Stimulated activated CD4-positive, alpha-beta T cell treated with anti-CD3 and anti-CD28 coated beads, TNF-alpha, amount 100 ng/mL, for 48 hours (primary cell): ENCODE data around the gene APH1A.
A peak's percentile ranks its signal among the peaks of the same experiment; 100 is the strongest.
"Not testable (repeated sequence)": the region's sequence is repeated elsewhere in the genome, so short reads cannot be mapped to it uniquely, and the experiment has no call there.

ENCODE experiments used
- DNase-seq, 3 donors: peaks; one replicate each; pipeline ENCODE4 v3.0.0-alpha.2; 2020; ENCODE audit warnings: low read depth in 3 of 3

APH1A gene

DNA sequence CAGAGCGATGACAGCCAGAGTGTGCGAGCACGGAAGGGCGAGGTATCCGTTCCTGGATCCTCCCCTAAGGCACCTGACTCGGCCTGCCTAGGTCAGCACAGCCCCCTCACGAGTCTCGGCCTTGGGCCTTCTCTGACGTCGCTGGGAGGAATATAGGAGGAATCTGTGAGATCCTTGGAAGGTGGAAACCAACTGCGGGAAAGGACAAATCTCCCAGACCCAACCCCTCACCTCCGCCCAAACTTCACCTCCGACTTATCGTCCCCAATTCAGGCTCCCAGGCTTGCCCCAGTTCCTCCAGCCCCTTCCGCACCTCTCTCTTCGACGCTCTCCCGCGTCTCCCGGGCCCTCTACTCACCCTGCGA lies 494 bp downstream of the APH1A start:
- no peak for DNase-seq

DNA sequence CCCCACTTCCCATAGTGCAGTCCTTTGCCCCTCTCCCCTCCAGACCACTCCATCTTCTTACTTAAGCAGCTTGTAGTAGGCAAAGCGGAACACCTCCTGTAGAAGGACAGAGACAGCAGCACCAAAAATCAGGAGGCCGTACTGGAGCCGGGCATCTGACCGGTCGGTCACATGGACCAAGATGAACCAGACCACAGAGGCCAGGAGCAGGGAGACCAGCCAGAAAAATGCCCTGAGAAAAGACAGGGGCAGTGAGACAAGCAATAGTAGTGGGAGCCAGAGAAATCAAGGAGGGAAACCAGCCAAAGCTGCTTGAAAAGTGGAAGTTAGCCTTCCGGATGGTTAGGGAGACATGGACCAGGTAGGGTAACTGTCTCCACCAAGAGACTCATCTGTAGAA lies 920 bp downstream of the APH1A start:
- no peak for DNase-seq

DNA sequence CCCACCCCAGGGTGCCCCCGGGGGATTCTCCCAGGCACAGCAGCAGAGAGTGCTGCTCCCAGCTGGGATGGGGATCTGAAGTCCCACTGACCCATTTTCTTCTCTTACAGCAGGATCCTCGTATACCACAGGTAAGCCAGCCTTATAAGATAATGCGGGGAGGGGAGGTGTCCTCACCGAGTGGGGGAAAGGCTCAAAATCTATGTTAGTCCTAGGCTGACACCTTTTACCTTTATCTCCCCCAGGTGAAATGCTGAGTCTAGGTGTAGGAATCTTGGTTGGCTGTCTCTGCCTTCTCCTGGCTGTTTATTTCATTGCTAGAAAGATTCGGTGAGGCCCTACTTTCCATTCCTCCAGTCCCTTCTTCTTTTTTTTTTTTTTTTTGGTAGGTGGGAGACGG lies 5.3 kb downstream of the APH1A start:
- DNase-seq: no peak

- no peak for DNase-seq
Measured at GRCh38 chr1:150262388-150263320, 6.2 kb downstream of the APH1A start.

GRCh38 chr1:150261367-150261766 lies 7.4 kb downstream of the APH1A start:
- no peak for DNase-seq

DNA sequence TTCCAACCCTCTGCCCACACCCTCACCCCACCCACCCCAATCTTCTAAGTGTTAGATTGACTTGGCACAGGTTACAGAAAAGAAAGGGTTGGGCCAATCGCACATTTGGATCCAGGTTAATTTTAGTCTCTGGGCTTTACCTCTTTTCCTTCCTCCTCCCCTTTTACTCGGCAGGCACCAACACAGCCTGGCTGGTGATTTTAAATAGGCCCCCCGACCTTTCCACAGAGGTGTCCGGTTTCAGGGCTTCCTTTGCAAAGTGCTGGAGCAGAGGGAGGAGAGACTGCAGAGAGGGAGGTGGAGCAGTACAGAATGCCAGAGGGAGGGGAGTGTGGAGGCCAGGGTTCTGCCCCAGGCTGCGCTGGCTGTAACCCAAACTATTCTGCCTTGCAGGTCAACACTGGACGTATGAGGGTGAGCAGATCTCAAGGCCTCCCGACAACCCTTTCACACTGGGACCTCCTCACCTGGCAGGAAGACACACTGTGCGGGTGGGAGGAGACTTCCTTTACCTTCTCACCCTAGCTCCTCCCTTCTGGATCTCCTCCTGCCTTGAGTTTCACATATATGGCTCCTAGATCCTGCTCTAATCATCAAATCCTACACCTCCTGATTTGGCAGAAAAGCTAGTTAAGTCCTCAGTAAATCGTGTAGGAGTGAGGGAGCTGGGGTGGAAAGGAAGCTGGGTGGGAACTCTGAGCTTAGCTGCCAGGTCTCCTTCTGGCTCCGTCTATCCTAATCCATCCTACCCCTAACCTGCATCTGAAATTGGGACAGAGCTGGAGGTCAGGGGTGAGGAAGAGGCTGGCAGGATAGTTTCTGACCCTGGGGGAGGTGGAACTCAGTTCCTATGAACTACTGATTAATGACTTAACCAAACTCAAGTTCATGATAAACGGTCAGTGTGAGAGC lies 8.8 kb downstream of the APH1A start:
- no peak for DNase-seq

GRCh38 chr1:150259217-150259616 lies 9.6 kb downstream of the APH1A start:
- DNase-seq: no peak

GRCh38 chr1:150257624-150258585 lies 10.9 kb downstream of the APH1A start, which contains the start of gene CA14:
Gene CA14 (plus strand): TSS chr1:150257774. CDS start chr1:150258129, 355 bp downstream.
- DNase-seq: no peak

DNA sequence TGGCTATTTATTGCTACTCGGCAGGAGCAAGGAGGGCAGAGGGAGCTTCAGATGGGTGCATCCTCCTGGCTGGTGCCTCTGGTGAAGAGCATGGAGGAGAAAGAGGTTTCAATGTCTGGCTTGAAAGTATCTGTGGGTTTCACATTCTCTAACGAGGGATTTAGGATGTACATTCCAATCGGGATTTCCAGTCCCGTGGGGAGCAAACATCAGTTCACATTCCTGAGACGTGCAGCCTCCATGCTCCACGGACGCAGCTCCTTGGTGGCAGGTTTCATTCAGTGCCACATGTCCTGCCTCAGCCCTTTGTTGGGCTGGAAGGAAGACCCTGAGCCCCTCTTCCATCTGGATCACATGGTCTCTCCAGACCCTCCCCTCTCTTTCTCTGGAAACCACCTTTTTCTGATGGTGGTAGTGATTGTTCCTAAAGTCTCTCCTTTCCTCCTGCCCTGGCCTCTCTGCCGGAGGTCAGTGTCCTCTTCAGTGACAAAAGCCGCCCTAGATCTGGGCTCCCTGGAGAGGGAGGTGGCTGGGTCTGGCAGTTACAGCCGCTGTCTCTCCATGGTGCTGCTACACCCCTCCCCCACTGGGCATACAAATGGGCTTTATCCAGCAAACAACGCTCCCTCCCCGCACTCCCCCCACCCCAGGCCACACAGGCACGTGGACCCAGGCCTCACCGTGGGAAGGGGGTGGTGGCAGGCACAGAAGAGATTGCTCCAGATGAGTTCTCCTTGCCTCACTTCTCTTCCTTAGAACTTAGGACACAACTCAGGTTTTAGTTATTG lies 12.1 kb downstream of the APH1A start:
- no peak for DNase-seq

- no peak for DNase-seq
Measured at GRCh38 chr1:150256198-150256553, 12.6 kb downstream of the APH1A start.

- DNase-seq: no peak
Measured at GRCh38 chr1:150249936-150250335, 18.9 kb downstream of the APH1A start.

- no peak for DNase-seq
Measured at GRCh38 chr1:150243003-150243402, 25.8 kb downstream of the APH1A start.

GRCh38 chr1:150237746-150238145 lies 31.1 kb downstream of the APH1A start:
- no peak for DNase-seq

DNA sequence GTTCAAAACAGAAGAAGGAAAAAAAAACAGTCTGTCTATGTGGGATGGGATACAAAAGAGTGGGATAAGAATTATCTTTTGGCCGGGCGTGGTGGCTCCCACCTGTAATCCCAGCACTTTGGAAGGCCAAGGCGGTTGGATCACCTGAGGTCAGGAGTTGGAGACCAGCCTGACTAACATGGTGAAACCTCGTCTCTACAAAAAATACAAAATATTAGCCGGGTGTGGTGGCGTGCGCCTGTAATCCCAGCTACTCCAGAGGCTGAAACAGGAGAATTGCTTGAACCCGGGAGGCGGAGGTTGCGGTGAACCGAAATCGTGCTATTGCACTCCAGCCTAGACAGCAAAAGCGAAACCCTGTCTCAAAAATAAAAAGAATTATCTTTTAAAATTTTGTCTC lies 31.6 kb downstream of the APH1A start:
- DNase-seq: not testable (repeated sequence)

DNA sequence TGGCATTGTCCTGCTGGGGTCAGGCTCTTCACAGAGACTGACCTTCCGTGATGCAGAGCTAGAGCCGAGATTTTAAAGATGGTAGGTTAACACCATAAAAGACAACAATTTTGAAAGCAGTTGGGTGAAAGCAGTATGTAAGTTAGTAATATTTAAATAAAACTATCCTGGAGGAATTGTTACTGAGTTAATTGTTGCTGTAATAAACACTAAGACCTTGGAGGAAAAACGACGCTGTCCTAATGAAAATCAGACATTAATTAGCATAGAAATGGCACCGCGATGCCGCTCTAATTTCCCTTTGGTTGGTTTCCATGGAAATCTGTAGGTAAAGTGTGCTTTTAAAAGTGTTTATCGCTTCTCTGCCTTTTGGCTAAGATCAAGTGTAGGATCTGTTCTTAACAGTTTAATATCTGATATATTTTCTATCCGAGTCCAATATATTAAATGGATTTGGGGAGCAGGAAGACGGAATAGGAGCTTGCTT lies 32.2 kb downstream of the APH1A start:
- no peak for DNase-seq

DNA sequence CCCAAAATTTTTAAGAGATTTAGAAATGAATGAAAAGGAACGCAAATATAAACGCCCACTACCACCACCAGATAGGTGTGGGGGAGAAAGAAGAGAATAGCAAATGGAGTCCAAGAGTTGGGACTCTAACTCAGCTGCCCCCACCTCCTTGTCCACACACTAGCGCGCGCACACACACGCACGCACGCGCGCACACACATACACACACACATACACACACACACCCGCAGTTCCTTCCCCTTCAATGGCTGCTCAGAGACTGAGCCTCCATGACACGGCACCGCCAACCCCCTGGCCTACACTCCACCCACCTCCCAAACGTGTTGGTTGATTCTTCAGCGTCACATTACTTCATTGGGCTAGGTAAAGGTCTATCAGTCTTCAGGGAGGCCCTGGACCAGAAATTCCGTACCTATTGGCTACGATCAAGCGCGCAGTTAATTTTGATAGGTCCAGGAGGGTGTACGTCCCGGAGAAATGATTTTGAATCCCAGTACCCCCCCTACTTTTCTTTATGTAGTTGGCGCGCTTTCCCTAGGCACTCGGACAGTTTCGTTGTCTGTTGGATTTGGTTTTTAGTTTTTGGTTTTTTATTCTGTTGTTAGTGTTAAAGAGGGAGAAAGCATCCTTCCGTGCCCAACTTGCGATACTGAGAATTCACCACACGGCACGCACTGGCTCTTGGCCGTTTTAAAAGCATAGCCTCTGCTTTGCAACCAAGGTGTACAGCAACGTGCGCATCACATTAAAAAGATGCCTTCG lies 32.8 kb downstream of the APH1A start, which contains the start of gene ANP32E:
ANP32E (minus strand) TSS at position 261 of the 762 bp plus-strand sequence. CDS start 326 bp downstream, outside the sequence.
- peak; percentile 83 to 92 (median 86) for DNase-seq

- peak in 1 of 3 donors; percentile 14 for DNase-seq
Measured at GRCh38 chr1:150235294-150235851, 33.4 kb downstream of the APH1A start.

DNA sequence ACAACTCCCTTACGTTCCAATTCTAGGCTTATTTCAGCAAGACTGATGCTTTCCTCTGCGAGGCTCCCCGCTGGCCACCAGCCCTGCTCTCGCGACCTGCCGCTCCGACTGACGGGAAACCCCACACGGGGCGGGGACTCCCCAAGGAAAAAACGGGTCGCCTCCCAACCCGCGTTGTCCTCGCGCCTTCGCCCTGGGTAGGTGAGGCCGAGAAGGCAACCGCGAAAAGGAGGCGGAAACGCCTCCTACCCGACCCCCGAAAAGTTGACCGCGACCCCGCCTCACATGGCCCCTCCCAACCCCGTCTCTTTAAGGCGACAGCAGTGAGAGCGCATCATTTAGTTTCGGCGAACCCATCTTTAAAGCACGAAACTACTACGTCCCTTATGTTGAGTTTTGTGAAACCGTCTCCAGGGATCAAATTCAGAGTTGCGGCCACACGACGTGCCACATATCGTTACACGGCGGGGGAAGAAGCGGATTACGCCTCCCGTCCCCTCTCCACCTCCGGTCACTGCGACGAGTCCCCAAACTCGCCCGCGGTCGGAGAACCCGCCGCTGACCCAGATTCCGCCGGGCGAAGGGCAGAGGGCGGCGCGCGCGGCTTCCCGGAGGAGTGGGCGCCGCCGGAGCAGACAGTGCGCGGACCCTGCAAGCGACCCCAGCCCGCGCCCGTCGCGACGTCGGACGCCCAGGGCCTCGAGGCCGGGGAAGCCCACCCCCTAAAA lies 34.1 kb downstream of the APH1A start:
- DNase-seq: peak; percentile 79 to 86 (median 80)

DNA sequence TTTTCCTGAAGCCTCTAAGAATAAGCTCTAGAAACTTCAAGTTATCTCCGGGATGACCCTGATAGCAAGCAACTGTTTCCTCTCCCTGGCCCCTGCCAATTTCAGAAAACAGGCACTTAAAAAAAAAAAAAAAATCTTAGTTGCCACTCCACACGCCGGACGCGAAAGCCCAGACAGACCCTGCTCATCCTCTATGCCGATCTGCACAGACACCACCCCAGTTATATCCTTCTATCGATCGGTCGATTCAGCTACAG lies 34.6 kb downstream of the APH1A start:
- no peak for DNase-seq
